KG1 (cell line): ENCODE results near the gene RPGRIP1L.

Source experiments
- DNase-seq: peaks from one replicate; lab custom pipeline; 2025; lab: John Stamatoyannopoulos, UW

Gene RPGRIP1L

GRCh38 chr16:53703590-53704444, at the start of gene RPGRIP1L, which contains the start of gene FTO:
RPGRIP1L (minus strand) TSS chr16:53703859; CDS start chr16:53700723, 3,136 bp downstream.
FTO (plus strand) TSS chr16:53704156.
- peak; percentile 96 for DNase-seq

GRCh38 chr16:53753431-53753830, 49.8 kb upstream of the RPGRIP1L start:
- no peak for DNase-seq

GRCh38 chr16:53752560-53752959, 48.9 kb upstream of the RPGRIP1L start:
- no peak for DNase-seq

- DNase-seq, result no peak
Observed at GRCh38 chr16:53745753-53746266, 42.2 kb upstream of the RPGRIP1L start.

- DNase-seq, result no peak
Observed at GRCh38 chr16:53745086-53745485, 41.4 kb upstream of the RPGRIP1L start.

GRCh38 chr16:53744449-53744848, 40.8 kb upstream of the RPGRIP1L start:
- no peak for DNase-seq

GRCh38 chr16:53743149-53743566, 39.5 kb upstream of the RPGRIP1L start:
- no peak for DNase-seq

- no peak for DNase-seq
Observed at GRCh38 chr16:53741546-53741945, 37.9 kb upstream of the RPGRIP1L start.

GRCh38 chr16:53740933-53741531, 37.4 kb upstream of the RPGRIP1L start:
- no peak for DNase-seq

GRCh38 chr16:53740476-53740875, 36.8 kb upstream of the RPGRIP1L start:
- DNase-seq, result no peak

- DNase-seq, result no peak
Observed at GRCh38 chr16:53737552-53737951, 33.9 kb upstream of the RPGRIP1L start.

- no peak for DNase-seq
Observed at GRCh38 chr16:53736297-53736696, 32.6 kb upstream of the RPGRIP1L start.

- DNase-seq, result no peak
Observed at GRCh38 chr16:53734908-53735307, 31.2 kb upstream of the RPGRIP1L start.

GRCh38 chr16:53732296-53732929, 28.8 kb upstream of the RPGRIP1L start:
- DNase-seq, result no peak

- DNase-seq, result no peak
Observed at GRCh38 chr16:53730693-53731092, 27.0 kb upstream of the RPGRIP1L start.

GRCh38 chr16:53726625-53727024, 23.0 kb upstream of the RPGRIP1L start:
- DNase-seq, result no peak

GRCh38 chr16:53721017-53721416, 17.4 kb upstream of the RPGRIP1L start:
- DNase-seq, result no peak

GRCh38 chr16:53717577-53717976, 13.9 kb upstream of the RPGRIP1L start:
- no peak for DNase-seq

- no peak for DNase-seq
Observed at GRCh38 chr16:53715023-53715384, 11.3 kb upstream of the RPGRIP1L start.

GRCh38 chr16:53714205-53715022, 10.8 kb upstream of the RPGRIP1L start:
- DNase-seq, result no peak

- no peak for DNase-seq
Observed at GRCh38 chr16:53713403-53714204, 9.9 kb upstream of the RPGRIP1L start.
